ENCODE results near the gene ANO3.

The ANO3 gene

DNA sequence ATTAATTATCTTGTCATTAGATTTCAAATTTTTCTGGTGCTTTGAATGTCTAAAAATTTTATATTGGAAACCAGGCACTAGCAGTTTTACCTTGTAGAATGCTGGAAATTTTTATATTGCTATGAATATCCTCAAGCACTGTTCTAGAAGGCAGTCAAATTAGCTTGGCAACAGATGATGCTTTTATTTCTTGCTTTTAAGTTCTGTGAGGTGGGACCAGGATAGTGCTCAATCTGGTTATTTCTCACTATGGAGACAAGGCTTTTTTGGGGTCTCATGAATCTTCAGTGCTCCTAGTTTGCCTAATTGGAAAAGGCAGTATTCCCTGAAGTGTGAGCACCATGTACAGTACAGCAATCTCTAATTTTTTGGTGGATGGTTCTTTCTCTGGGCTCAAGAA, 27.1 kb downstream of the ANO3 start:
- no peak for DNase-seq (ENCODE audit: low read depth)

DNA sequence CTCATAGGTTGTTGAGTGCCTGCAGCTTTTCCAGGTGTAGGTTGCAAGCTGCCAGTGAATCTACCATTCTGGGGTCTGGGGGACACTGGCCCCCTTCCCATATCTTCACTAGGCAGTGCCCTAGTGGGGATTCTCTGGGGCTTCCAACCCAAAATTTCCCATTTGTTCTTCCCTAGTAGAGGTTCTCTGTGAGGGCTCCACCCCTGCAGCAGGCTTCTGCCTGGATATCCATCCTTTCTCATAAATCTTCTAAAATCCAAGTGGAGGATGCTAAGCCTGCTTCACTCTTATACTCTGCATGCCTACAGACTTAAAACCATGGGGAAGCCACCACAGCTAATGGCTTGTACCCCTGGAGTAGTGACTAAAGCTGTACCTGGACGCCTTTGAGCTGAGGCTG, 33.4 kb downstream of the ANO3 start:
- DNase-seq (ENCODE audit: low read depth), result no peak

- no peak for DNase-seq (ENCODE audit: low read depth)
Observed at GRCh38 chr11:26377619-26378018, 45.7 kb downstream of the ANO3 start.

GRCh38 chr11:26399336-26399735, 67.4 kb downstream of the ANO3 start:
- DNase-seq (ENCODE audit: low read depth), result no peak

- DNase-seq (ENCODE audit: low read depth), result no peak
Observed at GRCh38 chr11:26410706-26411366, 78.9 kb downstream of the ANO3 start.

- DNase-seq (ENCODE audit: low read depth), result no peak
Observed at GRCh38 chr11:26412955-26413354, 81.0 kb downstream of the ANO3 start.

DNA sequence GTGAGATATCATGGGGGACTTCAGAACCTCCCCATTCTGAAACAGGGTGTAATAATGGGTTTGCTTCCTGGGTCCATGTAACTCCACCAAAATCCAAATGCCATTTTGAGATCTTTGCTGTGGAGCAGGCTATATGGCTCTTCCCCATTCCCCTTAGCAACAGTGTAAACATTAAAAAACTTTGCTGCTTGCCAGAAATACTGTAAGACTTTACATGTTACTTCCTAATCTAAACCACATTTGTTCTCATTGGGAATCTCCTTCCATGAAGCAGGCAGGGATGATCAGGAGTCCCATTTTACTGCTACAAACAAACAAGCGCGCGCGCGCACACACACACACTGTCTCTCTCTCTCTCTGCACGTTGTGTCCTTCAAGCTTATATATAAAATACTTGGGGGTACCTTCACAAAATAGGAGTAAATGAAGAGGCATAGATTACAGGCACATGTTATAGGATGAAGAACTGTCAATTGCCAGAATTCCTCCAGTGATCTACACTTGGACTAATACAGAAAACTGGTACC, 86.5 kb downstream of the ANO3 start:
- DNase-seq (ENCODE audit: low read depth), result no peak

DNA sequence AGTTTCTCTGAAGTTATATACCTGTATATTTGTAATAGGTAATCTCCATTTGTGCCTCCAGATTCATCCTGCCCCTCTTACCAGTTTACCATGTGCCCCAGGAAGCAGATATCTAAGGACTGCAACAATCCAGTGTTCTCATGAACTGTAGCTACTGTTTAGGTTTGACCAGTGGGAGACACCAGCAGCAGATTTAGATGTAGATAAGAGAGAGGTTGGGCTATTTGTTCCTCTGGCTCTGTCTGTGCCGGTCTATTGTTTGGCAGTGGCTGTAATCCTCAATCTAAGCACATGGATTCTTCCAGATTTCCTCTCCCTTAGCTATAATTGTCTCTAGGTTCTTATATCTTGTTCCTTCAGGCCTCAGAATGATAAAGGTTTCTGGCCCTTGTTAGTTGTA, 88.4 kb downstream of the ANO3 start:
- no peak for DNase-seq (ENCODE audit: low read depth)

DNA sequence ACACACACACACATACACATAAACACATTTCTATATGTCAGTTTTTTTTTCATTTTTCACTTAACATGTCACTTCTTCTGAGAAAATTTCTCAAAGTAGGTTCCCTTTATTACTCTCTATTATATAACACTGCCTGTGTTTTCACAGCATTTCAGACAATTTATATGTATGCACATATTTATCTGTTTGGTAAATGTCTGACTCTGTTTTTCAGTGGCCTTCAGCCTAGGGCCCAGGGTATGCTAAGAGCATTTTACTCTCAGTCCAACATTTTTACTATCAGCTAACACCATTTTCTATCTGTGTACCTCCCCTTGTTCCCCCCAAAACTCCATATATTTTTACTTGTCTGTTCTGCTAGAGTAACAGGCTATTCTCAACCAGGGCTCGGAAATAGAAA, 92.3 kb downstream of the ANO3 start:
- no peak for DNase-seq (ENCODE audit: low read depth)

DNA sequence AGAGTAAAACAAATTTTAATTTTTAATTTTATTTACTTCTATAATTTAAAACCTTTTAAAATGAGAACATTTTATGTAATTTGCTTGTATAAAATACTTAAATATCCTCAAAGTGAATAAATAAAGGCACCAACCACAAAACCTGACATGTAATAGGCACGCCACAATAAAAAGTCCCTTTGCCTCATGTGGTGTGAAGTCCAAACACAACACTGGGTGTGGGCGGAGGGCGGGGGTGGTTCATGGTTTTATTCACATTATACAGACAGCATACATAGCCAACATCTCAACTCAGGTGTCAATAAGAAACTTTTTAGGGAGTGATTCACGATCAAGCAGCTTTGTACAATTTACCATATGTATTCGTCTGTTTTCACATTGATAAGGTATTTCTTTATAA, 107.9 kb downstream of the ANO3 start:
- no peak for DNase-seq (ENCODE audit: low read depth)

DNA sequence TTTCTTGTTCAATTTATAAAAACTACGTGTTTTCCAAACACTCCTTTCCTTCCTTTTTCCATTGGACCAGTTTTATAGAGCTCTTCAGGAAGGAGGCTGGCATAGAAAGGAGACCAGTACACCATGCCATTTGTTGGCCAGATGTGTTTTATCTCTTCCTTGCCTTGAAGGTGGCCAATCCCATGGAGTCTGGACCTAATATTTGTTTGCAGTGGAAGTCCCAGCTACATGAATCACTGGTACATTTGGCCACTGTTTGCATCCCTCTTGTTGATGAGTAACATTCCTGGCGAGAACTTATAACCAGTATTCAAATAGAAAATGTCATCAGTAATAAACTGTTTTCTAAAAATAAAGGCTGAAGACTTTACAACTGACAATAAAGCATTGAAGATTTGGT, 110.2 kb downstream of the ANO3 start:
- no peak for DNase-seq (ENCODE audit: low read depth)

DNA sequence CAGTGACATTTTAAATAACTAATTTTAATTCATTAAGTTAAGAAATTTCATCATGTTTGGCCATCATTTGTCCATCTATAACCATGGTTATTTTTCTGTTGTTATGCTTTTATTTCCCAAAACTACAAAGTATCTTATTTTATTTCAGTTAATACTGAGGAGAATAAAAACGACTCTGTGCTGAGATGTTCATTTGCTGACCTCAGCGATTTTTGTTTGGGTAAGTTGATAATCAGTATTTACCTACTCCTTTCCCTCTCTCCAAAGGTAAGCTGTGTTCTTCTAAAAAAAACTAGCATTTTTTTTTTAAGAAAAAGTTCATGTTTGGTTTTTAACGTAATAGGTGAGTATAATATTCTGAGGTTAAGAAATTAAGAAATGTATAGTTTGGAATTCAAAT, 111.7 kb downstream of the ANO3 start:
- DNase-seq (ENCODE audit: low read depth), result no peak

- DNase-seq (ENCODE audit: low read depth), result no peak
Observed at GRCh38 chr11:26457636-26458035, 125.7 kb downstream of the ANO3 start.

DNA sequence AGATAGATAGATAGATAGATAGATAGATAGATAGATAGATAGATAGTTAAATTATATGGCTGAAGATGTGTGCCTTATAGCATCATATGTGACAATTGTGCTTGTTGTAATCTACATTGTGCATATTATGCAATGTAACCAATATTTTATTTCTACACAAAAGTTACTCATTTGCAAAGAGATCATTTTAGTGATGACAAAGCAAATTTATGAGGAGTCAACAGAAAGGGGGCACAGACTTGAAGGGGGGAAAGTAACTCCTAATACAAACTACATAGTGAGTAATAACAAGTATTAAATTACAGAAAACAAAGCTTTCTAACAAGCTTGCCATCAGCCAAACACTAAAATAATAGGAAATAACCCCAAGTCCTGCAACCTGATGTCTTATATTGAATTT, 133.3 kb downstream of the ANO3 start:
- DNase-seq (ENCODE audit: low read depth), result no peak

DNA sequence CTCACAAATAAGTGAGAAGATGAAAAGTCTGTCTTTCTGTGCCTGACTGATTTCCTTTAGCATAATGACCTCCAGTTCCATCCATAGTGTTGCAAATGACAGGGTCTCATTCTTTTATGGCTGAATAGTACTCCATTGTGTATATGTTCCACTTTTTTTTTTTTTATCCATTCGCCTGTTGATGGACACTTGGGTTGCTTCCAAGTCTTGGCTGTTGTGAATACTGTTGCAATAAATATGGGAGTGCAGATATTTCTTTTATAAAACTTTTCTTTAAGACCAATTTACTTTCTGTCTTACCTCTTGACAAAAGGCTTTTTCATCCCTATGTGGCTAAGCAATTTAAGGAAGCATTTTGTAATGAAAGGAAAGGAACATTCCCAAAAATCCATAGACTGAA, 135.6 kb downstream of the ANO3 start:
- DNase-seq (ENCODE audit: low read depth), result no peak

- no peak for DNase-seq (ENCODE audit: low read depth)
Observed at GRCh38 chr11:26470992-26471391, 139.1 kb downstream of the ANO3 start.

DNA sequence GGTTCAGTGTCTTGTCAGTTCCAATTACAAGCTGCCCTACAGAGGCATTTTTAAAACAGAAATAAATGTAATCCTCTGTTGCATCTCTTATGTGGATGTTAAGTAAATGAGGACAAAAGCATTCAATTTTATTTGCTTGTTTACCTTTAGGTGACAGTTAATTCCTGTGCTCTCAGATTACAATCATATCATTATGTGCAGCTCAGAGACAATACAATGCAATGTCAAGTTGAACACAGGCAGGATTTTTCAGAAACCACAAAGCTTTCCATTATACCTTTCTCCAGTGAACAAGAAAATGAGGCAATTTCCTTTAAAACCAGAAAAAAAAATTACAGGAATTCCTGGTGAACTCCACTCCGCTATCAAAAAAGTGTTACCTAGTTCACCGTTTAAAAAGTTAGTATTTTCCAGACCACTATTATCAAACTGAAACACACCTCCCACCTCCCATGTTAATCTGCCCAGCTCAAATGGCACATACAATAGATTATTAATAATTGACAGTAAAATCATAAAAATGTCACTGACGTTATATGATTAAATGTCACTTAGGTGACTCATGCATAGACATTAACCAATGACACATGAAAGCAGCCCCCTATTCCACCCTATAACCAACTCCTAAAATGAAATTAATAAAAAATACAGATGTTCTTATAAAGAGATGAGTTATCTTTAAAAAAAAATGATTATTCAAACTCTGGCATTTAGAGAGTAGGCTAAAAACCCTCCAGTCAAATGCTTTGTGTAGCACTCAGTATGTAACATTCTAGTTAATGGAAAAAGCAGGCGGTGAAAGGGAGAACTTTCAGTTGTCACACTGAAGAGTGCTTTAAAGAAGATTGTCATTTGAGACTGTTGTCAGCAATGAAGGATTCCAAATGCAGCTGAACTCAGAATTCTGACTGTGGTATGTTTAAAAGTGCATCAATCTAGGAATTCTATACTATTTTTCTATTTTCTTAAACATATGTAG, 141.6 kb downstream of the ANO3 start:
- DNase-seq (ENCODE audit: low read depth), result no peak

- DNase-seq (ENCODE audit: low read depth), result no peak
Observed at GRCh38 chr11:26474401-26474800, 142.5 kb downstream of the ANO3 start.

- DNase-seq (ENCODE audit: low read depth), result no peak
Observed at GRCh38 chr11:26477396-26477795, 145.5 kb downstream of the ANO3 start.

GRCh38 chr11:26478710-26479109, 146.8 kb downstream of the ANO3 start:
- DNase-seq (ENCODE audit: low read depth), result no peak

DNA sequence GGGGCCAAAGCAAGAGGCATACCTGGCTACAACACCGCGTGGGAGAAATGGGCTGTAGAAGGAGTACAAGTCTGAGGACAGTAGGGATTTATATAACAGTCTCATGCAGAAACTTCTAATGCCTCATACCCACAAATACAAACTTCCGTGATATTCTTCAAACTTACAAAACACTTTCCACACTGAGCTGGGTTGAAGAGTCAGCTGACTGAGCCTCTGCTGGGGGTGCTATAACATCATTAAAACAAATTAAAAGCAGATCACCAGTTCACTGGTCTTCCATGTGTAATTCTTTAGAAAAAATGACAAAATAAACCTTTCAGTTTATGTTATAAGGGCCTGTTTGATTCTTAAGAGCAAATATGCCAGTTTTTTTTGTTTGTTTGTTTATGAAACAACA, 148.1 kb downstream of the ANO3 start:
- no peak for DNase-seq (ENCODE audit: low read depth)

DNA sequence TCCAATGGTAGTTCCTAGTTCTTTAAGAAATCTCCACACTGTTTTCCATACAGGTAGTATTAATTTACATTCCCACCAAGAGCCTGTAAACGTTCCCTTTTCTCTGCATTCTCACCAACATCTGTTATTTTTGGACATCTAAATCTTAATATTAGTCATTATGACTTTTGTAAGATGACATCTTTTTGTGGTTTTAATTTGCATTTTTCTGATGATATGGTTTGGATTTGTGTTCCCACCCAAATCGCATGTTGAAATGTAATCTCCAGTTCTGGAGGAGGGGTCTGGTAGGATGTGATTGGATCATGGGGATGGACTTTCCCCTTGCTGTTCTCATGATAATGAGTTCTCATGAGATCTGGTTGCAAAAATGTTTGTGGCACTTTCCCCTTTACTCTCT, 151.2 kb downstream of the ANO3 start:
- DNase-seq (ENCODE audit: low read depth), result no peak

DNA sequence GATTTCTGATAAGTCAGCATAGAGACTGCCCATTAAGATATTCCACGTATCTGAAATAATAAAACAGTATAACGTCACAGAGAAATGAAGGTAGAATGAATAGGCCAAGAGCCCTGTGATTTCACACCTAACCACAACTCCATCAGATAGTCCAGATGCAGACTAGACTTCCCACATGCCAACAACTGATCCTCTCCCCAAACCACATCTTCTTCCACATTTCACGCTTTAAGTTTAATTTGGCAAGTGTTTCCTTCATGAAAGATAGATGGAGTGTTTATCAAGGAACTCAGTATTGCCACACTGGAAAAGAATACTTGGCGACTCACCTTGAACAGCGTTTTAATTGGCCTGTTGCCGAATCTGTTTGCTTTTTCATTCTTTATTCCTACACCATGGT, 158.6 kb downstream of the ANO3 start:
- no peak for DNase-seq (ENCODE audit: low read depth)

Measured in T follicular helper cell (primary cell).